Activated T-helper 2 cell treated with anti-CD3 and anti-CD28 coated beads, Interferon-gamma antibody, Interleukin-2, Interleukin-4, amounts not matched to agents 10 μg/mL and 5 μg/mL and 100 μg/mL, durations not matched to agents 14 hours and 24 hours and 36 hours (primary cell): ENCODE results near the gene SPINT2. TPM values are rescaled to one million over a fixed set of nuclear protein-coding genes. Genes with fewer than 3 reads are reported as not detected.
"Not testable (repeated sequence)": the region's sequence is repeated elsewhere in the genome, so short reads cannot be mapped to it uniquely, and the experiment has no call there.

Source experiments
- DNase-seq: peaks from one replicate; pipeline ENCODE4 v3.0.0; 2021; ENCODE audit warnings: low spot score
- H3K27ac Mint-ChIP-seq: one replicate; pipeline ENCODE4 v1.8.0; 2021; ENCODE audit warnings: mixed read lengths
- H3K27me3 Mint-ChIP-seq: one replicate; pipeline ENCODE4 v1.8.0; 2021; ENCODE audit warnings: low read depth, mixed read lengths
- H3K36me3 Mint-ChIP-seq: one replicate; pipeline ENCODE4 v1.8.0; 2021; ENCODE audit warnings: low read depth, mixed read lengths
- H3K4me1 Mint-ChIP-seq: one replicate; pipeline ENCODE4 v1.8.0; 2021; ENCODE audit warnings: low read depth, mixed read lengths
- H3K4me3 Mint-ChIP-seq: one replicate; pipeline ENCODE4 v1.8.0; 2021; ENCODE audit warnings: low read depth, mild to moderate bottlenecking, moderate library complexity, mixed read lengths
- H3K9me3 Mint-ChIP-seq: one replicate; pipeline ENCODE4 v1.8.0; 2021; ENCODE audit warnings: mixed read lengths
- intact Hi-C: fragments of 100-400 bp; cut with micrococcal nuclease; formaldehyde crosslinking; loops from one replicate; pipeline ENCODE4 v1.15.1; 2023
- total RNA-seq: library from RNA; stranded (reverse); gene quantifications from 2 replicates; pipeline ENCODE4 v1.2.3, GENCODE V29; 2022

Gene SPINT2
- total RNA-seq, 1 donor from 2014 or later = 161 TPM

GRCh38 chr19:38324431-38324830 lies 60.1 kb downstream of the SPINT2 start:
- H3K36me3 Mint-ChIP-seq = peaks cover 55% of the 10 kb centered on the region
- H3K27ac Mint-ChIP-seq = no peak overlapping the region
- intact Hi-C loops = no loop called here
- H3K9me3 Mint-ChIP-seq = no peaks in the 10 kb centered on the region
- no peaks in the 10 kb centered on the region for H3K27me3 Mint-ChIP-seq
- DNase-seq = no peak
- H3K4me1 Mint-ChIP-seq = peaks cover 17% of the 10 kb centered on the region
- H3K4me3 Mint-ChIP-seq = no peak overlapping the region

- peaks cover 7% of the 10 kb centered on the region for H3K4me1 Mint-ChIP-seq
- peaks cover 52% of the 10 kb centered on the region for H3K36me3 Mint-ChIP-seq
- H3K4me3 Mint-ChIP-seq = no peak overlapping the region
- H3K27ac Mint-ChIP-seq = no peak overlapping the region
- no peak for DNase-seq
- no peaks in the 10 kb centered on the region for H3K9me3 Mint-ChIP-seq
- intact Hi-C loops = no loop called here
- no peaks in the 10 kb centered on the region for H3K27me3 Mint-ChIP-seq
Observed at GRCh38 chr19:38326591-38326990, 62.2 kb downstream of the SPINT2 start.

- Mint-ChIP-seq H3K27me3 (no peaks in the 10 kb centered on the region), H3K4me1 (no peaks in the 10 kb centered on the region), H3K27ac (no peak overlapping the region), H3K9me3 (no peaks in the 10 kb centered on the region), H3K4me3 (no peak overlapping the region), H3K36me3 (peaks cover 40% of the 10 kb centered on the region)
- no peak for DNase-seq
- intact Hi-C loops = no loop called here
Observed at GRCh38 chr19:38329651-38330050, 65.3 kb downstream of the SPINT2 start.

GRCh38 chr19:38331728-38332127 lies 67.4 kb downstream of the SPINT2 start:
- Mint-ChIP-seq H3K27me3 (no peaks in the 10 kb centered on the region), H3K9me3 (no peaks in the 10 kb centered on the region), H3K4me1 (no peaks in the 10 kb centered on the region), H3K27ac (no peak overlapping the region), H3K36me3 (peaks cover 26% of the 10 kb centered on the region), H3K4me3 (no peak overlapping the region)
- no peak for DNase-seq
- intact Hi-C loops = no loop called here

GRCh38 chr19:38333245-38333644 lies 68.9 kb downstream of the SPINT2 start:
- H3K4me1 Mint-ChIP-seq = peaks cover 4% of the 10 kb centered on the region
- no peak overlapping the region for H3K4me3 Mint-ChIP-seq
- no peaks in the 10 kb centered on the region for H3K9me3 Mint-ChIP-seq
- peaks cover 13% of the 10 kb centered on the region for H3K36me3 Mint-ChIP-seq
- no peaks in the 10 kb centered on the region for H3K27me3 Mint-ChIP-seq
- intact Hi-C loops = no loop called here
- H3K27ac Mint-ChIP-seq = no peak overlapping the region
- DNase-seq = no peak

GRCh38 chr19:38335949-38336637 lies 71.7 kb downstream of the SPINT2 start:
- no peaks in the 10 kb centered on the region for H3K9me3 Mint-ChIP-seq
- no peaks in the 10 kb centered on the region for H3K27me3 Mint-ChIP-seq
- no peaks in the 10 kb centered on the region for H3K36me3 Mint-ChIP-seq
- peaks cover 7% of the 10 kb centered on the region for H3K4me1 Mint-ChIP-seq
- H3K4me3 Mint-ChIP-seq = peak overlapping the region; percentile 95
- H3K27ac Mint-ChIP-seq = peak overlapping the region; percentile 100
- DNase-seq = peak; percentile 95
- intact Hi-C loops = loop anchor here (1.0 to 5.0 kb wide), 8 partner anchors 20 to 429 kb away; partner anchors contain the start of genes GGN, PPP1R14A, PSMD8 and SIPA1L3

DNA sequence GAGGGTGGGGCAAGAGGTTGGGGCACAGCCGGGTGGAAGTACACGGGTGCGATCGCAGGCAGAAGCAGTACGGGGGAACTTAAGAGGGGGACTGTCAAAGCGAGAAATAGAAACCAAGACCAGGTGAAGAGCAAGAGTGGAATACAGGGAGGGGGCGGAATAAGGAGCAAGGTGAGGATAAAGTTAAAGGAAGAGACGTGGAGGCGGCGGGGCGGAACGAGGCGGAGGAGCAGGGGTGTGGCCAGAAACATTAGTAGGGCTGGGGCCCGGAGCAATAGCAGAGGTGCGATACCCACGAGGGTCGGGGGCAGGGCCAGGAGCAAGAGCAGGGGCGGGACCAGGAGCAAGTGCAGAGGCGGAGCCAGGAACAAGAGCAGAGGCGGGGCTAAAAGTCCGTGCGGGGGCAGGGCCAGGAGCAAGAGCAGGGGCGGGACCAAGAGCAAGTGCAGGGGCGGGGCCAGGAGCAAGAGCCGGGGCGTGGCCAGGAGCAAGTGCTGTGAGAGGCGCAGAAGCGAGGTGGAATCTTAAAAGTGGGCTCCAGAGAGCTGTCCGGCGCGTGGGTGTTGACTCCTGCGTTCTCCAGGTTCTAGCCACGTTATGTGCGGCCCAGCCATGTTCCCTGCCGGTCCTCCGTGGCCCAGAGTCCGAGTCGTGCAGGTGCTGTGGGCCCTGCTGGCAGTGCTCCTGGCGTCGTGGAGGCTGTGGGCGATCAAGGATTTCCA lies 72.4 kb downstream of the SPINT2 start:
- H3K4me3 Mint-ChIP-seq = peak overlapping the region; percentile 95
- no peaks in the 10 kb centered on the region for H3K36me3 Mint-ChIP-seq
- H3K27me3 Mint-ChIP-seq = no peaks in the 10 kb centered on the region
- intact Hi-C loops = loop anchor here (1.0 to 5.0 kb wide), 4 partner anchors 20 to 430 kb away; partner anchors contain the start of genes PPP1R14A, PSMD8, SIPA1L3 and WDR87
- H3K9me3 Mint-ChIP-seq = no peaks in the 10 kb centered on the region
- H3K27ac Mint-ChIP-seq = peak overlapping the region; percentile 100
- DNase-seq = peak; percentile 96
- peaks cover 7% of the 10 kb centered on the region for H3K4me1 Mint-ChIP-seq

DNA sequence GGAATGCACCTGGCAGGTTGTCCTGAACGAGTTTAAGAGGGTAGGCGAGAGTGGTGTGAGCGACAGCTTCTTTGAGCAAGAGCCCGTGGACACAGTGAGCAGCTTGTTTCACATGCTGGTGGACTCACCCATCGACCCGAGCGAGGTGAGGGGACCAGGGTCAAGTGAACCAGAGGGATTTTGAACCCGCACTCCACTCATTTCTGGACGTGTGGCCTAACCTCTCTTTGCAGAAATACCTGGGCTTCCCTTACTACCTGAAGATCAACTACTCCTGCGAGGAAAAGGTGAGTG lies 72.9 kb downstream of the SPINT2 start:
- Mint-ChIP-seq H3K9me3 (no peaks in the 10 kb centered on the region), H3K4me1 (peaks cover 7% of the 10 kb centered on the region), H3K4me3 (peak overlapping the region; percentile 95), H3K27ac (peak overlapping the region; percentile 100), H3K36me3 (no peaks in the 10 kb centered on the region), H3K27me3 (no peaks in the 10 kb centered on the region)
- DNase-seq = peak; percentile 24
- intact Hi-C loops = loop anchor here (2.0 to 5.0 kb wide), 2 partner anchors 80 to 431 kb away; partner anchors contain the start of genes PPP1R14A, SIPA1L3 and WDR87

DNA sequence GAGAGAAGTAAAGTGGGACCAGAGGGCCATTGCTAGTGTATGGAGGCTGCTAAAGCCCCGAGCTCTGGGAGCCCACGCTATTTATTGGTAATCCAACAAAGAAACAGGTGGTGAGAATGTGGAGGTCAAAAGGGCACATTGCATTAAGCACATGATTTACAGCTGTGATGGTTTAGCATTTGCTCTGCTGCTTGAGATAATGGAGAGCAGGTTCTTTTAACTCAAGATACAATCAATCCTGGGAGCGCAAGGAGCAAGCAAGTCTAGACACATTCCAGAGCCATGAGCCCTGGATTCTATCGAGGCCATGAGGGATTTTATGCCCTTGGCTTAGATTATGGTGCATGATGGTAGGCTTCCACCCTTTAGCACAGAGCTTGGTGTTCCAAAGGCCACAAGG lies 74.6 kb downstream of the SPINT2 start:
- H3K9me3 Mint-ChIP-seq, H3K36me3 Mint-ChIP-seq, H3K4me1 Mint-ChIP-seq, H3K4me3 Mint-ChIP-seq, DNase-seq, H3K27ac Mint-ChIP-seq, H3K27me3 Mint-ChIP-seq: not testable (repeated sequence)
- intact Hi-C loops = loop anchor here (5.0 kb wide), 1 partner anchor 82 kb away; the partner anchor contains the start of gene PPP1R14A

- DNase-seq = no peak
- Mint-ChIP-seq H3K4me3 (no peak overlapping the region), H3K27ac (no peak overlapping the region), H3K36me3 (no peaks in the 10 kb centered on the region), H3K27me3 (no peaks in the 10 kb centered on the region), H3K9me3 (no peaks in the 10 kb centered on the region), H3K4me1 (peaks cover 7% of the 10 kb centered on the region)
- intact Hi-C loops = no loop called here
Observed at GRCh38 chr19:38340927-38341326, 76.6 kb downstream of the SPINT2 start.

Other genes starting within 250 kb of the SPINT2 start
- gene DPF1, start 40.4 kb upstream of the SPINT2 start, total RNA-seq = 3.2 and 3.4 TPM in 2 replicates
- gene PPP1R14A, start 8.2 kb upstream of the SPINT2 start, total RNA-seq = 98.7 and 98.9 TPM in 2 replicates
- gene C19orf33, start 39.7 kb downstream of the SPINT2 start, total RNA-seq = 2.0 TPM in 1 of 2 replicates, not detected in the other
- gene YIF1B, start 51.4 kb downstream of the SPINT2 start, total RNA-seq = 106 and 114 TPM in 2 replicates
- 27.3 TPM in 2 replicates for gene KCNK6, start 55.3 kb downstream of the SPINT2 start, total RNA-seq
- gene CATSPERG, start 71.3 kb downstream of the SPINT2 start, total RNA-seq = 4.7 and 4.8 TPM in 2 replicates
- gene PSMD8, start 110.0 kb downstream of the SPINT2 start, total RNA-seq = 286 and 299 TPM in 2 replicates
- 0.71 TPM in 1 of 2 replicates, not detected in the other for gene GGN, start 123.5 kb downstream of the SPINT2 start, total RNA-seq
- gene SPRED3, start 124.1 kb downstream of the SPINT2 start, total RNA-seq = 3.2 TPM in 2 replicates
- gene FAM98C, start 138.5 kb downstream of the SPINT2 start, total RNA-seq = 32.7 and 34.5 TPM in 2 replicates
- 17.6 and 20.0 TPM in 2 replicates for gene RASGRP4, start 161.6 kb downstream of the SPINT2 start, total RNA-seq
- gene RYR1, start 169.1 kb downstream of the SPINT2 start, total RNA-seq = 8.0 and 8.7 TPM in 2 replicates